Osteoblast (primary cell): Measurements from ENCODE around the gene TPSG1. TPM values are rescaled to one million over a fixed set of nuclear protein-coding genes. Genes with fewer than 3 reads are reported as not detected.

ENCODE experiments used
- DNase-seq: peaks from one replicate; pipeline ENCODE4 v3.0.0; 2011; ENCODE audit warnings: low spot score, mixed read lengths; ENCODE audit not compliant: insufficient read length; ENCODE audit errors: missing footprints
- H2AFZ ChIP-seq: 2 replicates; pipeline ENCODE4 v1.6.0; 2011; ENCODE audit warnings: mild to moderate bottlenecking, low read length
- H3K27ac ChIP-seq: 2 replicates; pipeline ENCODE4 v1.5.1; 2011; ENCODE audit warnings: mild to moderate bottlenecking, low read depth, low read length, moderate library complexity
- H3K27me3 ChIP-seq: 2 replicates; pipeline ENCODE4 v1.6.0; 2012; ENCODE audit warnings: mild to moderate bottlenecking, control low read depth, inconsistent platforms, low read length, moderate library complexity; ENCODE audit not compliant: insufficient read depth
- H3K36me3 ChIP-seq: 2 replicates; pipeline ENCODE4 v1.5.1; 2011; ENCODE audit warnings: mild to moderate bottlenecking, low read length, control low read depth, moderate library complexity; ENCODE audit not compliant: insufficient read depth
- H3K4me1 ChIP-seq: 2 replicates; pipeline ENCODE4 v1.5.1; 2011; ENCODE audit warnings: mild to moderate bottlenecking, low read length, control low read depth, moderate library complexity; ENCODE audit not compliant: insufficient read depth
- H3K4me2 ChIP-seq: 2 replicates; pipeline ENCODE4 v1.6.0; 2011; ENCODE audit warnings: mild to moderate bottlenecking, low read length; ENCODE audit not compliant: insufficient read depth
- H3K4me3 ChIP-seq: fragments of 200-600 bp; sonication (generic); 3 replicates; pipeline ENCODE4 v1.5.1; 2012; ENCODE audit warnings: mild to moderate bottlenecking, low read length, inconsistent platforms; ENCODE audit not compliant: insufficient read depth
- H3K79me2 ChIP-seq: 2 replicates; pipeline ENCODE4 v1.6.0; 2012; ENCODE audit warnings: mild to moderate bottlenecking, low read length, control low read depth, inconsistent platforms; ENCODE audit not compliant: insufficient read depth
- H3K9me3 ChIP-seq: 2 replicates; pipeline ENCODE4 v1.5.1; 2011; ENCODE audit warnings: low read depth, low read length, control low read depth
- H4K20me1 ChIP-seq: 2 replicates; pipeline ENCODE4 v1.6.0; 2012; ENCODE audit warnings: mild to moderate bottlenecking, low read length, control low read depth; ENCODE audit not compliant: insufficient read depth
- CTCF ChIP-seq: IDR thresholded peaks from 2 replicates; pipeline ENCODE4 v1.5.1; 2011; ENCODE audit warnings: mild to moderate bottlenecking, low read depth, low read length, moderate library complexity; ENCODE audit errors: extremely low read depth
- total RNA-seq: library from RNA; depleted of rRNA; stranded (reverse); fragments of >200 nt; gene quantifications from 2 replicates; pipeline ENCODE4 v1.2.3, GENCODE V29; 2012

The TPSG1 gene
- total RNA-seq, 1 donor, result not detected

GRCh38 chr16:1218930-1219611 lies 6.0 kb downstream of the TPSG1 start:
- H3K27ac ChIP-seq, result no peak overlapping the region
- no peak for DNase-seq
- no peaks in the 10 kb centered on the region for H3K27me3 ChIP-seq

GRCh38 chr16:1218061-1218929 lies 6.8 kb downstream of the TPSG1 start:
- H3K36me3 ChIP-seq, result no peaks in the 10 kb centered on the region
- TF ChIP-seq CTCF, result no peak
- no peak overlapping the region for H3K4me2 ChIP-seq
- H3K79me2 ChIP-seq, result no peaks in the 10 kb centered on the region
- no peak overlapping the region for H2AFZ ChIP-seq
- no peaks in the 10 kb centered on the region for H3K9me3 ChIP-seq
- no peak for DNase-seq
- H4K20me1 ChIP-seq, result no peaks in the 10 kb centered on the region
- H3K4me3 ChIP-seq, result no peak overlapping the region
- no peaks in the 10 kb centered on the region for H3K4me1 ChIP-seq
- no peak overlapping the region for H3K27ac ChIP-seq
- no peaks in the 10 kb centered on the region for H3K27me3 ChIP-seq

More at GRCh38 chr16:1218930-1219611, 6.0 kb downstream of the TPSG1 start:
- Histone ChIP-seq H2AFZ (no peak overlapping the region), H3K9me3 (no peaks in the 10 kb centered on the region), H3K4me1 (no peaks in the 10 kb centered on the region), H3K4me2 (no peak overlapping the region), H3K79me2 (no peaks in the 10 kb centered on the region), H3K36me3 (no peaks in the 10 kb centered on the region), H4K20me1 (no peaks in the 10 kb centered on the region), H3K4me3 (no peak overlapping the region)
- no peak for TF ChIP-seq CTCF

DNA sequence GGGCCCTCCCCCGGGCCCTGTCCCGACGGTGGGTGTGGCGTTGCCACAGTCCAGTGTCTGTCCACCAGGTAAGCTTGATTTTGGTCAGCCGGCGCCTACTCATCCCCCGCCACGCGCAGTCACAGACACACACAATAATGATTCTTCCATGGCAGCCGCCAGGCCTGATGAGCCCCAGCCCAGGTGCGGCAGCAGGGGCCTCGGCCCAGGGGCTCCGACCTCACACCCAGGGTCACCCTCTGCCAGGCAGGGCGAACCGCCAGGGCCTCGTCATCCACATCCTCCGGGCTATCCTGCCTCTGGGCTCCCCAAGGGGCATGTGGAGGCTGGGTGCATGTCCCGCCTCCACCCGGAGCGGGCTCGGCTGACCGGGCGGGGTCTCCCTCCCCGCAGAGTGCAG lies 7.5 kb downstream of the TPSG1 start:
- Histone ChIP-seq H3K36me3 (no peaks in the 10 kb centered on the region), H3K9me3 (no peaks in the 10 kb centered on the region), H4K20me1 (no peaks in the 10 kb centered on the region), H3K4me1 (no peaks in the 10 kb centered on the region), H2AFZ (no peak overlapping the region), H3K4me3 (no peak overlapping the region), H3K27me3 (no peaks in the 10 kb centered on the region), H3K4me2 (no peak overlapping the region), H3K27ac (no peak overlapping the region), H3K79me2 (no peaks in the 10 kb centered on the region)
- no peak for TF ChIP-seq CTCF
- DNase-seq, result no peak
